DOHH2 (cell line): Measurements from ENCODE around the gene RPL15.

Experiments used
- EZH2phosphoT487 ChIP-seq: fragments of 200-600 bp; sonication (generic); IDR thresholded peaks from 2 replicates; pipeline ENCODE4 v1.6.1; 2017; ENCODE audit warnings: borderline replicate concordance, mild to moderate bottlenecking, antibody characterized with exemption, low read length, moderate library complexity, mixed read lengths
- TF ChIP-seq, protein P1 (sequence below): fragments of 200-600 bp; sonication (generic); IDR thresholded peaks from one replicate; pipeline ENCODE4 v1.5.1; 2014; ENCODE audit warnings: antibody characterized with exemption, mild to moderate bottlenecking, low read depth, low read length; ENCODE audit not compliant: poor library complexity, severe bottlenecking

GRCh38 chr3:23950293-23950692, 33.4 kb downstream of the RPL15 start:
- TF ChIP-seq, protein P1, sequence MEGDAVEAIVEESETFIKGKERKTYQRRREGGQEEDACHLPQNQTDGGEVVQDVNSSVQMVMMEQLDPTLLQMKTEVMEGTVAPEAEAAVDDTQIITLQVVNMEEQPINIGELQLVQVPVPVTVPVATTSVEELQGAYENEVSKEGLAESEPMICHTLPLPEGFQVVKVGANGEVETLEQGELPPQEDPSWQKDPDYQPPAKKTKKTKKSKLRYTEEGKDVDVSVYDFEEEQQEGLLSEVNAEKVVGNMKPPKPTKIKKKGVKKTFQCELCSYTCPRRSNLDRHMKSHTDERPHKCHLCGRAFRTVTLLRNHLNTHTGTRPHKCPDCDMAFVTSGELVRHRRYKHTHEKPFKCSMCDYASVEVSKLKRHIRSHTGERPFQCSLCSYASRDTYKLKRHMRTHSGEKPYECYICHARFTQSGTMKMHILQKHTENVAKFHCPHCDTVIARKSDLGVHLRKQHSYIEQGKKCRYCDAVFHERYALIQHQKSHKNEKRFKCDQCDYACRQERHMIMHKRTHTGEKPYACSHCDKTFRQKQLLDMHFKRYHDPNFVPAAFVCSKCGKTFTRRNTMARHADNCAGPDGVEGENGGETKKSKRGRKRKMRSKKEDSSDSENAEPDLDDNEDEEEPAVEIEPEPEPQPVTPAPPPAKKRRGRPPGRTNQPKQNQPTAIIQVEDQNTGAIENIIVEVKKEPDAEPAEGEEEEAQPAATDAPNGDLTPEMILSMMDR, result no peak
- no peak for TF ChIP-seq EZH2phosphoT487
